GM12865 (cell line): ENCODE measurements around the gene SPRR1B.

Experiments used
- DNase-seq: peaks from one replicate; pipeline ENCODE4 v3.0.0; 2010; ENCODE audit warnings: low read depth
- H3K4me3 ChIP-seq: 2 replicates; pipeline ENCODE4 v1.5.1; 2011; ENCODE audit warnings: mild to moderate bottlenecking, low read depth, low read length, control low read depth
- TF ChIP-seq, protein P1 (sequence below): IDR thresholded peaks from 2 replicates; pipeline ENCODE4 v1.5.1; 2011; ENCODE audit warnings: low read length, control low read depth, low read depth, inconsistent platforms; ENCODE audit not compliant: insufficient read depth; ENCODE audit errors: missing control alignments

The SPRR1B gene, protein sequence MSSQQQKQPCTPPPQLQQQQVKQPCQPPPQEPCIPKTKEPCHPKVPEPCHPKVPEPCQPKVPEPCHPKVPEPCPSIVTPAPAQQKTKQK

DNA sequence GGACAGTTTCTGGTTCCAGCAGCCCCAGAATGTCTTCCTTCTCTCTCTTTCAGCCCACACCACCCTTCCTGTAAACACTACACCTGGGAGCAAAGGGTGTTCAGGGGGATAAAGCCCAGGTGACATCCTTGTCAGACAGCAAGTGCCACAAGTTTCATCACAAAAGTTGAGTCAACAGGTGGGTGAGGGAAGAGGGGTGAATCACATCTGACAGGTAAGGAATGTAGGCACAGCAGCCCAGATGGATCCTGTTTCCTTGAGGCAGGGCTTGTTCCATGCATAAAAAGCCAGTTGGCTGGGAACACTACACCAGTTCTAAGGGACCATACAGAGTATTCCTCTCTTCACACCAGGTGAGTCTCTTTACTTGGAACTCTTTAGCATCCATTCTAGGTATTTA lies at the start of gene SPRR1B:
TSS of gene SPRR1B (plus strand) at position 309 of the 400 bp plus-strand sequence. CDS start 1,143 bp downstream, outside the sequence.
- DNase-seq: no peak
- TF ChIP-seq, protein P1, sequence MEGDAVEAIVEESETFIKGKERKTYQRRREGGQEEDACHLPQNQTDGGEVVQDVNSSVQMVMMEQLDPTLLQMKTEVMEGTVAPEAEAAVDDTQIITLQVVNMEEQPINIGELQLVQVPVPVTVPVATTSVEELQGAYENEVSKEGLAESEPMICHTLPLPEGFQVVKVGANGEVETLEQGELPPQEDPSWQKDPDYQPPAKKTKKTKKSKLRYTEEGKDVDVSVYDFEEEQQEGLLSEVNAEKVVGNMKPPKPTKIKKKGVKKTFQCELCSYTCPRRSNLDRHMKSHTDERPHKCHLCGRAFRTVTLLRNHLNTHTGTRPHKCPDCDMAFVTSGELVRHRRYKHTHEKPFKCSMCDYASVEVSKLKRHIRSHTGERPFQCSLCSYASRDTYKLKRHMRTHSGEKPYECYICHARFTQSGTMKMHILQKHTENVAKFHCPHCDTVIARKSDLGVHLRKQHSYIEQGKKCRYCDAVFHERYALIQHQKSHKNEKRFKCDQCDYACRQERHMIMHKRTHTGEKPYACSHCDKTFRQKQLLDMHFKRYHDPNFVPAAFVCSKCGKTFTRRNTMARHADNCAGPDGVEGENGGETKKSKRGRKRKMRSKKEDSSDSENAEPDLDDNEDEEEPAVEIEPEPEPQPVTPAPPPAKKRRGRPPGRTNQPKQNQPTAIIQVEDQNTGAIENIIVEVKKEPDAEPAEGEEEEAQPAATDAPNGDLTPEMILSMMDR: no peak
- H3K4me3 ChIP-seq: no peak within 1 kb of the TSS

DNA sequence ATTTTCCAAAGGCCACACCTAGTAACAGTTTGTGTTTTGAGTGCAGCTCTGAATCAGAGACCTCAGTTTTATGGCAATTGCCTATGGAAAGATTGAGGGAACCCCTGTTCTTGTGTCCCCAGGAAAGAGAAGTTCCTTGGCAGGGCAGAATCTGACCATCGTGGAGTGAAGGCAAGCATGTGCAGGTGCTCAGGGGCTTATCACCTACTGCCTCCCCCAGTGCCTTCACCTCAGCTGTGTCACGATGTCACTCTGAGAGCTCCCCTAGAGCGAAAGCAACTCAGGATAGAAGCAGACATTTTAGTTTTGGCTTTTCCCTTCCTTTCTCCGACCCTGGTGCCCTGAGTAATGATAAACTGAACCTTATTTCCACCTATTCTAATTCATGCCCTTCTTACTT lies 48.9 kb upstream of the SPRR1B start:
- TF ChIP-seq, protein P1: no peak
- no peak overlapping the region for H3K4me3 ChIP-seq
- no peak for DNase-seq

DNA sequence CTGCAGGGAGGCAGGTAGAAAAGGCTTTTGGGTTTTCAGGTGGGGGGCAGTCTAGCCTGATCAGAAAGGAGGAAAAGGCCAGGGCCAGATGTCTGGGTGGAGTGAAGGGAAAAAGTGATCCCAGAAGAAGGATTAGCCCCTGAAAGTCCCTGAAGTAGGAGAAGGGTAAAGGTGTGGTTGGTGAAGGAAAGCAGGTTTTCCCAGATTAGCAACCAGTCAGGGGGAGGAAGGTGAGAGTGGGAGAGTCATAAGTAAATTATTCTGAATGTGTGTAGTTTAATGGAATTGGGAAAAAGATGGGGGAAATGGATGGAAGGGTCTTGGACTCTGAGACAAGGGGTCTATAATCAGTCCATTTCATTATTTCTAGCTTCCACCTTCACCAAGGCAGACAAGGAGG lies 47.8 kb upstream of the SPRR1B start:
- no peak overlapping the region for H3K4me3 ChIP-seq
- no peak for DNase-seq
- TF ChIP-seq, protein P1: no peak

DNA sequence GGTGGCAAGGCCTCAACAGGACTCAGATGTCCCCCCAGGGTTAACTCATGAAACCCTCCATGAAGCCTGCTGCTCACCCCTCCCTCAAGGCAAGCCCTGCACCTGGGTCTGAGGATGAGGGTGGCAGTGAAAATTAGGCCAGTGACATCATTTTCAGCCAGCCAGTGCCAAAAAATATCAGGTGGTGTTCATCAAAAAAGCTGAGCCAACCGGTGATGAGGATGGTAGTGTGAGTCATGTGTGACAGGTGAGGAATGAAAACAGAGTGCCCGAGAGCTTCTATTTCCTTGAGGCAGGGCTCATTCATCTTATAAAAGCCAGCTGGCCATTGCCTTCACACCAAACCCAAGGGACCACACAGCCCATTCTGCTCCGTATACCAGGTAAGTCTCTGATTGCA lies 47.3 kb upstream of the SPRR1B start, which contains the start of gene SPRR1A:
TSS of gene SPRR1A (plus strand) at position 339 of the 400 bp plus-strand sequence. CDS start 1,150 bp downstream, outside the sequence.
- no peak for DNase-seq
- H3K4me3 ChIP-seq: no peak within 1 kb of the TSS
- TF ChIP-seq, protein P1: no peak

DNA sequence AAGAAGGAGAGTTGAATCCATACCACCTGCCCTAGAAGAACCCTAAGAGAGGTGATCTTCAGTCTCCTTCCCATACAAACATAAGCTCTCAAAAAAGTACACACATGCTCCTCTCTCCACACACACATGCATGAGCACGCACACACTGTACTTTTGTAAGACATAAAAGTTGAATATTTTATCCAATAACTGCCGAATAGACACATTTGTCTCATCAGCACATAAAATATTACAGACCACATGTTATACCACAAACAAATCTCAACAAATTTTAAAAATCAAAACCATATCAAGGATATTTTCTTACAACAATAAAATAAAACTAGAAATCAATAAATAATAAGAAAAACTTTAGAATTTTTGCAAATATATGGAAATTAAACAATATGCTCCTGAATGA lies 44.4 kb upstream of the SPRR1B start:
- TF ChIP-seq, protein P1: no peak
- DNase-seq: no peak
- H3K4me3 ChIP-seq: no peak overlapping the region

DNA sequence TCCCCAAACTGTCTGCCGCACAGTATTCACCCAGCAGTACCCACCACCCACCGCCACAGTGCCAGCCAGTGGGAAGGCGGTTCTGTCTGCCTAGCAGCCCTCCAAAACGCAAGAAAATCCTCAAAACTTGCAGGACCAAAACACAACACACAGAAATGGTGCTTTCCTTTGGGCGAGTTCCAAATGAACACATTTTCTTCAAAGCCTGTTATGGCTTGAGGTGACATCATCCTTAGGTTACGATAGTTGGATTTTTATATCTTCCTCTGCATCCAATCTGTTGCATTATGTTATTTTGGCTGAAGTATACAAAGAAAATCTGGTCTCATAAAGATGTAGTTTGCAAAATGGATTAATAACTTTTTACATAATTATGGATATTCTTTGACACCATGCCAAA lies 37.8 kb upstream of the SPRR1B start:
- TF ChIP-seq, protein P1: no peak
- no peak overlapping the region for H3K4me3 ChIP-seq
- DNase-seq: no peak

DNA sequence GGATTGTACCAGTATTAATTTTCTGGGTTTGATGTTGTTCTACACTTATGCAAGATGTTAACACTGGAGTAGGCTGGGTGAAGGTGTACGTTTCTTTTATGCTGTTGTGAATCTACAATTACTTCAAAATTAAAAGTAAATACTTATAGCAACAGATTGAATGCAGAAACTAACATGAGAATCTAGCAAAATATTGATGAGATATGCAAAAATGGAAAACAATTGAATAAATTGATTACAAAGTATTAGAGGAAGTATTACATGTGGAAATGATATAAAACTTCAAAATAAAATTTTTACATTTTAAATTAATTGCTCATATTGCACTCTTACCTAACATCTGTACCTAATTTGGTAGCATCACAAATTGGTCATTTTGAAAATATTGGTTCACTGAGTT lies 35.2 kb upstream of the SPRR1B start:
- TF ChIP-seq, protein P1: no peak
- DNase-seq: no peak

More for the DNA sequence above, 35.2 kb upstream of the SPRR1B start:
- H3K4me3 ChIP-seq: no peak overlapping the region
